ENCODE results near the gene CNIH3.

DNA sequence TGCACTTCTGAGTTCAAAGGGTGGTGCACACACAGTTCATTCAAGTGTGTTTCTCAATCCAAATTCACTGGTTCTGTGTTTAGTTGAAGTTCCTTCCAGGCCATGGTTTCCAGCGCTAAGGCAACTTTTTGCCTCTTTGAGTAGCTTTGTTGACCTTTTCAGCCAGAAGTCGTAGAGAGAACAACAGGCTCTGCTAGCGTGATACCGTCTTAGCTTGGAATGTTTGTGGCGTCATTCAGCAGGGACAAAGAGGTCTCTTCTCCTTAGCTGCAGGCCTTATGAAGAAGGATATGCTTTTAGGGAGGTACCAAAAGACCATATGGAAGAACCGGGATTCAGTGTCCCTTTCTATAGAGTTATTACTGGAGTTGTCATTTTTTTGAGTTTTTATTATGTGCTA lies 65.7 kb downstream of the CNIH3 start:
- TF ChIP-seq EZH2 (IDR thresholded peaks at IDR 0.05) (no peak), POLR2AphosphoS5 (IDR thresholded peaks at IDR 0.05; ENCODE audit: borderline replicate concordance, low read depth, low read length) (no peak), FOXP2 (optimal IDR thresholded peaks at IDR 0.05; ENCODE audit: control extremely low read depth, extremely low read length, insufficient read depth) (no peak)

Data from SK-N-MC (cell line).